ENCODE data around the gene NHSL2.
A peak's percentile ranks its signal among the peaks of the same experiment; 100 is the strongest.

NHSL2 gene

DNA sequence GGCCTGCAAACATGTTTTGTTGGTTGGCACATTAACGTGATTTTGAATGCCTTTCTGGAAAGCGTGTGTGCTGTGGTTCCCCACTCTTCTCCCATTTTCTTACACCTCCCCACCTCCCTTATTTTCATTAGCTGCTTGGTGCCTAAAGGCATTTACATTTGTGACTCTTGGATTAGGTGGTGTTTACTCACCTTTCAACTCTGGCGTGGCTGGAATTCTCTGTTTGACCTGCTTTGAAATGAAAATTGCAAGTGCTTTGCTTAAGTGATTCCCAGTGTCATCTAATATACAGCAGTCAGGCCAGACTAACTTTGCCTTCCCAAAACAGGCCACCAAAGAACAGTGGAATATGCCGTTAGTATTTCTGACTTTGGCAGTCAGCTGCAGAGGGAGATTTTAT lies 80.5 kb downstream of the NHSL2 start:
- Histone ChIP-seq H3K36me3 (ENCODE audit: insufficient read depth, low read length) (no peaks in the 10 kb centered on the region), H3K4me2 (ENCODE audit: insufficient read depth, low read length) (no peak overlapping the region), H3K79me2 (ENCODE audit: insufficient read depth, low read length) (no peaks in the 10 kb centered on the region), H3K4me1 (ENCODE audit: insufficient read depth, low read length) (no peaks in the 10 kb centered on the region), H3K9ac (ENCODE audit: low read depth, low read length) (no peak overlapping the region), H3K27ac (ENCODE audit: low read length) (no peak overlapping the region), H2AFZ (ENCODE audit: low read depth, low read length) (no peak overlapping the region), H4K20me1 (ENCODE audit: insufficient read depth, low read length) (no peaks in the 10 kb centered on the region), H3K9me3 (ENCODE audit: insufficient read depth, low read length, severe bottlenecking) (no peaks in the 10 kb centered on the region), H3K27me3 (ENCODE audit: insufficient read depth, low read length, poor library complexity) (peaks cover 3% of the 10 kb centered on the region), H3K4me3 (ENCODE audit: low read depth in 1 of 2, low read length in 2 of 2) (no peak overlapping the region)
- TF ChIP-seq CTCF (IDR thresholded peaks at IDR 0.05; ENCODE audit: borderline replicate concordance, extremely low read depth, low read length, poor library complexity, severe bottlenecking), result no peak
- no peak for TF ChIP-seq EZH2 (IDR thresholded peaks at IDR 0.05; ENCODE audit: borderline replicate concordance, low read depth, low read length, severe bottlenecking)
- ATAC-seq (ENCODE audit: insufficient read depth, low read depth), result no peak
- no peak for DNase-seq

DNA sequence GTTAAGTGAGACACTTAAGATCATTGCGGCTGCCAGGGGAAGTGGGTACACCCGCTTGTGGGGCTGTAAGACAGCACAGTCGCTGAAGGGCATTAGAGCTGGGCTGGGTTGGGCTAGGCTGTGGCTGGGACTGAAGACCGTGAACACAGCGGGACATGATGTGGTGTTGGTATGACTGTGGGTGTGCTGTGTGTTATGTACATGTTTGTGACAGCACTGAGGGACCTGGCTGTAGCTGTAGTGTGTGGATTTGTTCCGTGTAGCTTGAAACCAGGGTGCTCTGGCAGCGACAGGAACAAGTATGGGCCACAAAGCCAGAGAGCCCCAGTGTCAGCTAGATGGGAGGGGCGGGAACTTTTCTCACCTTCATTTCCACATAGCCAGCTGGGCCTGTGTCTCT lies 82.1 kb downstream of the NHSL2 start:
- H3K27me3 ChIP-seq (ENCODE audit: insufficient read depth, low read length, poor library complexity), result peaks cover 3% of the 10 kb centered on the region
- no peaks in the 10 kb centered on the region for H4K20me1 ChIP-seq (ENCODE audit: insufficient read depth, low read length)
- no peaks in the 10 kb centered on the region for H3K79me2 ChIP-seq (ENCODE audit: insufficient read depth, low read length)
- DNase-seq (peak; percentile 4), ATAC-seq (ENCODE audit: insufficient read depth, low read depth) (peak; percentile 67)
- no peaks in the 10 kb centered on the region for H3K9me3 ChIP-seq (ENCODE audit: insufficient read depth, low read length, severe bottlenecking)
- H3K9ac ChIP-seq (ENCODE audit: low read depth, low read length), result no peak overlapping the region
- H3K27ac ChIP-seq (ENCODE audit: low read length), result no peak overlapping the region
- H3K36me3 ChIP-seq (ENCODE audit: insufficient read depth, low read length), result no peaks in the 10 kb centered on the region
- H2AFZ ChIP-seq (ENCODE audit: low read depth, low read length), result no peak overlapping the region
- no peak for TF ChIP-seq EZH2 (IDR thresholded peaks at IDR 0.05; ENCODE audit: borderline replicate concordance, low read depth, low read length, severe bottlenecking)
- no peak for TF ChIP-seq CTCF (IDR thresholded peaks at IDR 0.05; ENCODE audit: borderline replicate concordance, extremely low read depth, low read length, poor library complexity, severe bottlenecking)
- no peak overlapping the region for H3K4me2 ChIP-seq (ENCODE audit: insufficient read depth, low read length)
- no peaks in the 10 kb centered on the region for H3K4me1 ChIP-seq (ENCODE audit: insufficient read depth, low read length)
- H3K4me3 ChIP-seq (ENCODE audit: low read depth in 1 of 2, low read length in 2 of 2), result no peak overlapping the region

GRCh38 chrX:71993371-71993770 lies 82.7 kb downstream of the NHSL2 start:
- H3K4me1 ChIP-seq (ENCODE audit: insufficient read depth, low read length), result no peaks in the 10 kb centered on the region

More at GRCh38 chrX:71993371-71993770, 82.7 kb downstream of the NHSL2 start:
- Histone ChIP-seq H3K27me3 (ENCODE audit: insufficient read depth, low read length, poor library complexity) (peaks cover 3% of the 10 kb centered on the region), H3K79me2 (ENCODE audit: insufficient read depth, low read length) (no peaks in the 10 kb centered on the region), H3K9ac (ENCODE audit: low read depth, low read length) (no peak overlapping the region), H4K20me1 (ENCODE audit: insufficient read depth, low read length) (no peaks in the 10 kb centered on the region), H3K4me3 (ENCODE audit: low read depth in 1 of 2, low read length in 2 of 2) (no peak overlapping the region), H2AFZ (ENCODE audit: low read depth, low read length) (no peak overlapping the region), H3K27ac (ENCODE audit: low read length) (no peak overlapping the region), H3K36me3 (ENCODE audit: insufficient read depth, low read length) (no peaks in the 10 kb centered on the region), H3K9me3 (ENCODE audit: insufficient read depth, low read length, severe bottlenecking) (no peaks in the 10 kb centered on the region), H3K4me2 (ENCODE audit: insufficient read depth, low read length) (no peak overlapping the region)
- DNase-seq (no peak), ATAC-seq (ENCODE audit: insufficient read depth, low read depth) (no peak)
- TF ChIP-seq EZH2 (IDR thresholded peaks at IDR 0.05; ENCODE audit: borderline replicate concordance, low read depth, low read length, severe bottlenecking) (no peak), CTCF (IDR thresholded peaks at IDR 0.05; ENCODE audit: borderline replicate concordance, extremely low read depth, low read length, poor library complexity, severe bottlenecking) (no peak)

Measured in DND-41 (cell line).